ENCODE measurements around the gene AKAP1. TPM values are rescaled to one million over a fixed set of nuclear protein-coding genes. Genes with fewer than 3 reads are reported as not detected.

AKAP1 gene
- total and polyA plus RNA-seq, 2 of the 8 experiments (the other 6 are each of a cell fraction or from before 2014, with no cell fraction given) = 120 to 156 TPM

DNA sequence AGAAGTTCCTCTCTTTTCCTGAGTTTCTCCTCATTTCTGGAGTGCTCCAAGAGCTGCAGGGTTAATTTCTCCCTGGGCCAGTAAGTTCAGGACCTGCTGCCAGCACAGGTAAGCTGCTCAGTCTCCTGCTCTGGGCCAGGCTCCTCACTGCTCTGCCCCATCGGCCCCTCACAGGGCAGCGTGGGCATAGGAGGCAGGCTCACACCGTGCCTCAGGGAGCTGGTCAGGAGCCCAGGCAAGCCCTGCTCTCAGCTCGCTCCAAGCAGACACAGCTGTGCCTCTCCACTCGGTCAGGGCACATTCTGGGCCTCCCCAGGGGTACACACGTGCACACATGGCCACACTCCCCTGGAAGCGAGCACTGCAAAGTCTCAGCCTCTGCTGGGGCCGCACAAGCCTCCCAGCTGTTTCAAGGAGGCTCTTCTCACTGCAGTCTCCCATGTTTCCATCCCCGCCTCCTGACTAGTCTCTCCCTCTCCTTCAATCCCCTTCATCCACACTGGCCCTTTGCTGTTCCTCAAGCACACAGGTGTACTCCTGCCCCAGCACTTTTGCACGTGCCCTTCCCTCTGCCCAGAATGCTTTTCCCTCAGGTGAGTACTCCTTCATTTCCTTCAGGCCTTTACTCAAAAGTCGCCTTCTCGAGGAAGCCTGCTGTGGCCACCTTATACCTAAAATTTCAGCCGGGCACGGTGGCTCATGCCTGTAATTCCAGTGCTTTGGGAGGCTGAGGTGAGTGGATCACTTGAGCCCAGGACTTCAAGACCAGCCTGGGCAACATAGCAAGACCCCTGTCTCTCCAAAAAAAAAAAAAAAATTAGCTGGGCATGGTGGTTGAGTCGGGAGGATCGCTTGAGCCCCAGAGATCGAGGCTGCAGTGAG is 53.2 kb downstream of the AKAP1 start:
- peak overlapping the region; percentile 77; the same call in 1 of the 2 replicates for H2BK5ac ChIP-seq (ENCODE audit: low read depth, low read length)
- H3K9ac ChIP-seq (replicated peaks in 1 of 4; ENCODE audit: extremely low read depth in 1 of 4, low read depth in 3 of 4, low read length in 3 of 4) = no peak overlapping the region
- no peaks in the 10 kb centered on the region for H3K27me3 ChIP-seq (replicated peaks in 1 of 4; ENCODE audit: control insufficient read depth in 3 of 4, extremely low read depth in 1 of 4, insufficient read depth in 3 of 4, low read length in 3 of 4)
- peak overlapping the region; percentile 22; the same call in 1 of the 2 replicates for H3K18ac ChIP-seq (ENCODE audit: extremely low read depth, low read length)
- H3K79me2 ChIP-seq (ENCODE audit: control insufficient read depth in 1 of 2, insufficient read depth in 2 of 2, low read length in 2 of 2) = no peaks in the 10 kb centered on the region
- no peak overlapping the region for H3K23ac ChIP-seq (ENCODE audit: insufficient read length)
- H3K4ac ChIP-seq (replicated peaks; ENCODE audit: insufficient read length, low read depth, low read length) = peak overlapping the region; percentile 38
- CTCF ChIA-PET (ENCODE audit: partially characterized antibody) = interaction anchor here (0.6 to 3.3 kb wide), 7 partner anchors 9 to 609 kb away, joined by 3 to 13 read pairs (median 3); no protein-coding TSS in a partner anchor
- H3K9me3 ChIP-seq (ENCODE audit: insufficient read depth in 2 of 2, low read depth in 1 of 2, low read length in 1 of 2) = no peaks in the 10 kb centered on the region
- H3K56ac ChIP-seq (replicated peaks; ENCODE audit: insufficient read length, low read depth, low read length) = no peak overlapping the region
- DNase-seq (ENCODE audit: low read depth in 1 of 2, low spot score in 2 of 2) (no peak), FAIRE-seq (no peak)
- H4K5ac ChIP-seq (ENCODE audit: insufficient read length, low read depth, low read length) = no peak overlapping the region
- WGBS, 2 experiments (ENCODE audit: extremely low coverage in 1 of 2, insufficient coverage in 1 of 2, insufficient read length in 1 of 2, insufficient replicate concordance in 2 of 2, low coverage in 1 of 2, low lambda C conversion rate in 2 of 2, missing lambda C conversion rate in 1 of 2) = 82% methylated on average over 17 of the region's 17 CpGs; no CpG with 5 or more reads in 1 of the 2 experiments
- H4K8ac ChIP-seq (ENCODE audit: extremely low read depth, insufficient read depth, low read length) = no peak overlapping the region
- H3K14ac ChIP-seq (ENCODE audit: insufficient read length) = no peak overlapping the region
- H3K23me2 ChIP-seq (ENCODE audit: low read depth, low read length) = no peaks in the 10 kb centered on the region
- H3K4me3 ChIP-seq (ENCODE audit: extremely low read depth in 1 of 4, insufficient read depth in 2 of 4, low read depth in 3 of 4, low read length in 4 of 4) = no peak overlapping the region
- H2AK5ac ChIP-seq (ENCODE audit: low read depth, low read length) = no peak overlapping the region
- peak overlapping the region; percentile 32 for H4K91ac ChIP-seq (replicated peaks; ENCODE audit: insufficient read length, low read length)
- no peak overlapping the region for H3K4me2 ChIP-seq (ENCODE audit: insufficient read depth in 1 of 2, low read depth in 2 of 2, low read length in 2 of 2)
- 0 out of 2 replicates have a peak overlapping the region, but pooled peaks have one; percentile 8 for H2BK15ac ChIP-seq (ENCODE audit: low read length)
- H3K4me1 ChIP-seq (replicated peaks in 1 of 4; ENCODE audit: control insufficient read depth in 3 of 4, insufficient read depth in 4 of 4, low read length in 3 of 4) = peaks cover 0 to 8% (median 3%) of the 10 kb centered on the region in 4 experiments; a peak in 6 of 7 replicates
- H2BK12ac ChIP-seq (ENCODE audit: low read depth, low read length) = no peak overlapping the region; the same call in 1 of the 2 replicates
- H4K20me1 ChIP-seq (replicated peaks in 1 of 2; ENCODE audit: control insufficient read depth in 1 of 2, insufficient read depth in 2 of 2, low read length in 2 of 2) = no peaks in the 10 kb centered on the region
- no peaks in the 10 kb centered on the region for H3K36me3 ChIP-seq (ENCODE audit: control insufficient read depth in 2 of 4, insufficient read depth in 4 of 4, low read length in 3 of 4)
- POLR2A ChIA-PET (ENCODE audit: partially characterized antibody) = interaction anchor here (1.5 kb wide), 1 partner anchor 9 kb away, joined by 6 read pairs; no protein-coding TSS in a partner anchor
- H3K79me1 ChIP-seq (ENCODE audit: low read depth, low read length) = no peaks in the 10 kb centered on the region
- no peak overlapping the region for H2AFZ ChIP-seq (ENCODE audit: low read length)
- no peak overlapping the region for H3K27ac ChIP-seq (ENCODE audit: low read depth, low read length)
- H2BK120ac ChIP-seq (replicated peaks; ENCODE audit: low read depth, low read length) = peak overlapping the region; percentile 63
- H2BK20ac ChIP-seq (ENCODE audit: low read length) = peak overlapping the region; percentile 55; the same call in 1 of the 2 replicates
- TF ChIP-seq RBBP5 (IDR thresholded peaks at IDR 0.05; ENCODE audit: borderline replicate concordance, low read depth, low read length) (no peak), CBX8 (IDR thresholded peaks at IDR 0.05; ENCODE audit: borderline replicate concordance, low read depth, low read length) (no peak)

Measured in H1 (cell line).